HG02885 (cell line): ENCODE results near the gene RAD50.
A peak's percentile ranks its signal among the peaks of the same experiment; 100 is the strongest.
"Not testable (repeated sequence)": the region's sequence is repeated elsewhere in the genome, so short reads cannot be mapped to it uniquely, and the experiment has no call there.

ENCODE experiments used
- ATAC-seq: cut with Tn5 transposase; IDR thresholded peaks from one replicate; pipeline ENCODE4 v1.9.1; 2021; ENCODE audit warnings: mild to moderate bottlenecking; ENCODE audit not compliant: unreplicated experiment, poor library complexity

The RAD50 gene

GRCh38 chr5:132556153-132556762 lies 519 bp upstream of the RAD50 start:
- no peak for ATAC-seq

DNA sequence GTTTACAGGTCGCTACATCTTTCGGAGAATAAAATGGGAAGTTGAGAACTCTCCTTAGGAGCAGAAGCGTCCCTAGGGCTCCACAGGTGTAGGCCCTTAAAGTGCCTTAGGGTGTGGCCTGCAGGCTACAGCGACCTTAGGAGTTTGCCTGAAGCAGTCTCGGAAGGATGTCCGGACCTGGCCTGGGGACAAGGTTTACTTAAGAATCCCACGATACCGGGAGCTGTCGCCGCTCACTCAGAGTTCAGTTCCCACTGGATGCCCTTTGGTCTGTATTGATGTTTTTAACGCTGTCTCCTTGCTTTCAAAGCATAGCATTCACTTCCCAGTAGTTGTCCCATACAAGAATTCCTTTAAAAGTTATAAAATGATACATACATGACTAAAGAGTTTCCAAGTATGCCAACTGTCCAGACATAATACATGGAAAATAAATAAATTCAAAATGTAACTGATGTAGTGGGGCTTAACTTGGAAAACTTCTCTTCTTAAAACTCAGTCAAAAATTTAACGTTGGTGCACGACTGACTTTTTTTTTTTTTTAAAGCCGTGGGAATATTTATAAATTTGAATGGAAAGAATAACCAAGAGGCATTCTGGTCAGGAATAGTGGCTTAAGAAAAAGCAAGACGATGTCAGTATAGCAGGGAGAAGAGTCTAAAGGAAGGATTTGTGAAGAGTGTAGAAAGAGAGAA lies 848 bp downstream of the RAD50 start:
- peak; percentile 37 for ATAC-seq

DNA sequence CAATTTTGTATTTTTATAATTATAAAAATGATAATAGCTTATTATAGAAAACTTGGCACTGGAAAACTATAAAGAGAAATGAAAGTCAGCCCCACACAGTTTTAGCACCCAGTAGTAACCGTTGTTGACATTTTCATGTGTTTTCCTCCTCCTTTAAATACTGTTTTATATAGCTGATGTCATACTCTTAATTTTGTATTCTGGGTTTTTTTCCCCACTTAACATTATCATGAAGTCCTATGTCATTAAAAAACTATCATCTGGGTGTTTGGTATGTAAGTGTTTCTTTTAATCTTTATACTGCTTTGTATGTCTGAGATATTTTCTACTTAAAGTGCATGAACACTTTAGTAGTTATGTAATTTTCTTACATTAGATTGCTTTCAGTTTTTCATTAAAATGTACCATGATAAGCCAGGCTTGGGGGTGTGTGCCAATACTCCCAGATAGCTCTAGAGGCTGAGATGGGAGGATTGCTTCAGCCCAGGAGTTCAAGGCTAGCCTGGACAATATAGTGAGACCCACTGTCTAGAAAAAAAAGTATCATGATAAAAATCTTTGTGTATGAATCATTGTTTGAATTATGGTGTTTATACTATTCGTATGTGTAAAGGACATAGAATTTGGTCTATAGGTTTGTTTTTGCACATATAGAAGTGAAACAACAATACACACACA lies 2.7 kb downstream of the RAD50 start:
- no peak for ATAC-seq

GRCh38 chr5:132561601-132562000 lies 4.8 kb downstream of the RAD50 start:
- no peak for ATAC-seq

DNA sequence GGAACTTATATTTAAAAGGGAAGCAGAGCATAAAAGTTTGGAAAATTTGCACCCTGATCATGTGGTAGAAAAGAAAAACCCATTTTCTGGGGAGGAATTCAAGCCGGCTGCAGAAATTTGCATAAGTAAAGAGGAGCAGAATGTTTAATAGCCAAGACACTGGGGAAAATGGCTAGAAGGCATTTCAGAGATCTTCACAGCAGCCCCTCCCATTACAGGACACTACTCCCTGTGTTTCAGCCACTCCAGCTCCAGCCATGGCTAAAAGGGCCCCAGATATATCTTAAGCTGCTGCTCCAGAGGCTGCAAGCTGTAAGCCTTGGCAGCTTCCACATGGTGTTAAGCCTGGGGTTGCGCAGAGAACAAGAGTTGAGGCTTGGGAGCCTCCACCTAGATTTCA lies 7.8 kb downstream of the RAD50 start:
- ATAC-seq, result not testable (repeated sequence)

- ATAC-seq, result no peak
Measured at GRCh38 chr5:132566657-132567056, 9.9 kb downstream of the RAD50 start.

- ATAC-seq, result no peak
Measured at GRCh38 chr5:132576123-132576522, 19.3 kb downstream of the RAD50 start.

- not testable (repeated sequence) for ATAC-seq
Measured at GRCh38 chr5:132584560-132584959, 27.8 kb downstream of the RAD50 start.

DNA sequence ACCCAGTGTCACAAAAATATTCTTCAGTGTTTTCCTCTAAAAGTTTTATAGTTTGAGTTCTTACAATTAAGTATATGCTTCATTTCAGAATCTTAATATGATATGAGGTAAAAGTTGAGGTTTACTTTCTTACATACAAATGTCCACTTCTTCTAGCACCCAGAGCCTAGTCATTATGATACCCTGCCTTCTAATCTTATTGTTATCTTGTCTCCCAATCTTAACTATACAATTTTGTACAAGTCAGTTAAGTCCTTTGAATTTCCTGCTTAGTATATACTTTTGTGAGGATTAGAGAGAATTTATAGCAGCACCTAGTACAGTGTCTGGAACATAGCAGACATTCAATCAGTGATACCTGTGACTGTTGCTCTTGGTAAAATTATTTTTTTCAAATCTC lies 29.3 kb downstream of the RAD50 start:
- no peak for ATAC-seq

DNA sequence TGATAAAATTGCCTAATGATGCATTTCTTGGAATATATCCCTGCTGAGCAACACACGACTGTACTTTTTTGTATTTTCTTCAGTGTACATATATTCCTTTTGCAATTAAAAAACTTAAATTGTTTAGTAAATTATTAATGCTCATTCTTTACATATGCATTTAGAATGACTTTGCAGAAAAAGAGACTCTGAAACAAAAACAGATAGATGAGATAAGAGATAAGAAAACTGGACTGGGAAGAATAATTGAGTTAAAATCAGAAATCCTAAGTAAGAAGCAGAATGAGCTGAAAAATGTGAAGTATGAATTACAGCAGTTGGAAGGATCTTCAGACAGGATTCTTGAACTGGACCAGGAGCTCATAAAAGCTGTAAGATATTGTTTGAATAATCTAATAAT lies 32.7 kb downstream of the RAD50 start:
- no peak for ATAC-seq

- ATAC-seq, result no peak
Measured at GRCh38 chr5:132591145-132591544, 34.4 kb downstream of the RAD50 start.

DNA sequence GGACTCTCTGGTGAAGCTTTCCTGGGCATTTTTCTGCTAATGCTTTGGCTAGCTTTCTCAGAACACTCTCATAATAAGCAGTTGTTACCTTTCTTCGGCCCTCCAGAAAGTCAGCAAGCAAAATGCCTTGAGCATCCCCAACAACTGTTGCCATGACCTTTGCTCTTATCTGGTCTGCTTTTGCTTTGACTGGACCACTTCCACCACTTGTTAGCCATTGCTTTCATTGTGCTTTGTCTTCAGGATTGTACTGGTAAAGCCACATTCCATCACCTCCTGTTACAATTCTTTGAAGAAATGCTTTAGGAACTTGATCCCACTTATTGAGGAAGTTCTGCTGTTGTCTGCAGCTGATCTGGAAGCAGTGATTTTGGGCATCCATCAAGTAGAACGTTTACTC lies 35.7 kb downstream of the RAD50 start:
- no peak for ATAC-seq

GRCh38 chr5:132594170-132594569 lies 37.4 kb downstream of the RAD50 start:
- ATAC-seq, result no peak

- no peak for ATAC-seq
Measured at GRCh38 chr5:132595624-132596023, 38.8 kb downstream of the RAD50 start.

DNA sequence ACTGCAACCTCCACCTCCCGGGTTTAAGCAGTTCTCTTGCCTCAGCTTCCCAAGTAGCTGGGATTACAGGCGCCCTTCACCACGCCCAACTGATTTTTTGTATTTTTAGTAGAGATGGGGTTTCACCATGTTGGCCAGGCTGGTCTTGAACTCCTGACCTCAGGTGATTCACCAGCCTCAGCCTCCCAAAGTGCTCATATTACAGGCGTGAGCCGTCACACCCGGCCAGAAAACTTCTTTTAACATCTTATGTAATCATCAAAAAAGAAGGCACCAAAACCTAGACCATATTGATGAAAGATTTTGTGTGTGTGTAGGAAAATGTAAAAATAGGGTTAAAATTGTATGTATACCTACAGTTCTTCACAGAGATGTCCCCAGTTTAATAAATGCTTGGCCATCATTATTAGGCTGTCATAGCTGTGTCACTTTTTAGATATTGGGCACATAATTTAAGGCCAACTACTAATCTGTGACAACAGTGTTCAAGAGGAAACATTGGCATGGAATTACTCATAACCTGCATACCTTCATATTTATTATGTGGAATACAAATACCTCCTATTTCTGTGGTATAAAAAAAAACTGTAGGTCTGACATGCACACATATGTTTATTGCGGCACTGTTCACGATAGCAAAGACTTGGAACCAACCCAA lies 44.4 kb downstream of the RAD50 start:
- ATAC-seq, result no peak

GRCh38 chr5:132607095-132607494 lies 50.3 kb downstream of the RAD50 start:
- no peak for ATAC-seq

GRCh38 chr5:132608107-132608506 lies 51.3 kb downstream of the RAD50 start:
- ATAC-seq, result no peak

DNA sequence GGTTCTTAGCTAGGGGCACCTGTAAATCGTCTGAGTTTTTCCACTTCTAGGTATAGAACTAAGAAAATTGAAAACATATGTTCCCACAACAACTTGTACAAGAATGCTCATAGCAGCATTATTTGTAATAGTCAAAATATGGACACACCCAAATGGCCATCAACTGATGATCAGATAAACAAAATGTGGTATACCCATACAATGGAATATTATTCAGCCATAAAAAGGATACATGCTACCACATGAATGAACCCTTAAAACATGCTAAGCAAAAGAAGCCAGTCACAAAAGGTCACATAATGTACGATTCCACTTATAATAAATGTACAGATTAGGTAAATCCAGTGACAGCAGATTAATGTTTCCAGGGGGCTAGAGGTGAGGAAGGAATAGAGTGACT lies 55.2 kb downstream of the RAD50 start:
- no peak for ATAC-seq

DNA sequence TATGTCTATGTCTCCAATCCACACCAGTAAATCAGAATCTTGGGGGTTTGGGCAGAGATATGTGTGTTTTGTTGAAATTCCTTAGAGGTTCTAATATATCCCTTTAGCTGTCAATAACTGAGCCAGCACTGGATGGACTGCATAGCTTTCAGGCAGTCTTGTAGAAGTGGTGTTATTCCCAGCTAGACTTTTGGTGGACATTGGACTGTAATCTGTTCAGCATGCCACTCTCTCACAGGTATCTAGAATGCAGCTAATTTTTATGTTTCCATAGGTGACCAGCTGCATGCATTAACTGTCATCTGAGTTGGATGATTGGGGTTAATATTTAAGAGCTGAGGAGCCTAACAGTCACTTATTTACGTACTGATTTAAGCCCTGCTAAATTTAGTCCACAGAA lies 56.1 kb downstream of the RAD50 start:
- ATAC-seq, result no peak

DNA sequence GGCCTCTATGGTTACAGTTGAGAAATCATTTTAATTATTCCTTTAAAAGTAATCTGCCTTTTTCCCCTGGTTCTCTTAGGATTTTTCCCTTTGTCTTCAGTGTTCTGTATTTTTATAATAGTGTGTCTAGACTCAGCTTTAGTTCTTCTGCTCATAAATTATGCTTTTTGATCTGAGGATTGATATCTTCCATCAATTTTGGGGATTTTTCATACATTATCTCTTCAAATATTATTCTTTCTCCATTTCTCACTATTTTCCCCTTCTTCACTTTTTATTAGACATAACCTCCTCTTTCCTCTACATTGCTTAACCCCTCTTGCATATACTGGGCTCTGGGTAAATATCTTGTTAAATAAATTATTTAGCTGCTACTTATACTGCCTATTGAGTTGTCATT lies 64.9 kb downstream of the RAD50 start:
- ATAC-seq, result no peak

DNA sequence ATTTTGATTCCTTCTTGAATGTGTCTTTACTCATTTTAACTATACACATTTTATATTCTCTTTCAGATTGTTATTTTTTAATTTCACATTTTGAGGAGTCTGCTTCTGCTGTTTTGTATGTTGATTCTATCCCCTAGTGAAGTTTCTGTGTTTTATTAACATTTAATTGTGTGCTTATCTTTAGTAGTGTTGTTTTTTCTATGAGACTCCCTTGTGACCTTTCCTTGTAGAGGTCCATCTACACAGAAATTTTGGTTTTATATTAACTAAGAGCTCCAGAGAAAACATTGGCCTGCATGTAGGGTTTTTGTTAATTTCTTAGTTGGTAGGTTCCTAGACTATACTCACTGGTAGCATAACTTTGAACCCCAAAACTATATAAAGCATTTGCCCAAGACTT lies 65.8 kb downstream of the RAD50 start:
- ATAC-seq, result no peak
